NCI-H748 (cell line): Measurements from ENCODE around the gene FAM117A.
"Not testable (repeated sequence)": the region's sequence is repeated elsewhere in the genome, so short reads cannot be mapped to it uniquely, and the experiment has no call there.

Experiments
- DNase-seq: peaks from one replicate; lab custom pipeline; 2025; ENCODE audit not compliant: unreplicated experiment; lab: John Stamatoyannopoulos, UW

Gene FAM117A

DNA sequence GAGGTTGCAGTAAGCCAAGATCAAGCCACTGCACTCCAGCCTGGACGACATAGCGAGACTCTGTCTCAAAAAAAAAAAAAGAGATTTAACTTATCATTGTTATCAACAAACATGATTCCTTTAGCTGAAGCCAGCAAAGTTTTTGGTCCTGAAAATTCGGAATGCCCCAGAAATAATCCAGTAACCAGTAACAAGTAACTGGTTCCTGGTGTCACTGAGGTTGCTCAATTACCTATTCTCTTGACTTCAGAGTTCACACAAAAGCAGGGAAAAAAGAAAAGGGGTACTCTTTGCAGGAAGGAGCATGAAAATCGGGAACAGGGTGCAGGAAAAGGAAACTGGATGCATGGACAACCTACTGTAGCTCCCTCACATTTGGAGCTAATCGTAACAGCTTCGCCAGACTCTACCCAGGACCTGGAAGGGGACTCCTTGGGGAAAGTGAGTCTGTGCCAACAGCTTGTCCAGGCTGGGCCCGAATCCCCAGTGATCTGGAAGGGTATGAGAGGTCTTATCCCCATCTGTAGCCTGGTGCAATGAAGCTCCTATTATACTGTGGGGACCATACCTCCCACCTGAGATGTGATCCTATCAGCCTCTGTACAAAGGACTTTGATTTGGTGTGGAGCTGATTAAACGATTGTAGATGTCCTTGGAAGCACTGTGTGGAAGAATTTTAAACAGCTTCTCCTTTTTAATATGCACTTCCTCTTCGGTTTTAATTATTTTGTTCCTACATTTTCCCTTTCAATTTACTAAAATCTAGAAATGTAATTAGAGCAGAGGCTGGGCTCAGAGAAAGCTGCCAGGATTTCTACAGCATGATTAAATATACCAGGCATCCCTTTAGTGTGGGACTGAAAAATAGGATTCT is 82.6 kb downstream of the FAM117A start:
- DNase-seq = no peak

DNA sequence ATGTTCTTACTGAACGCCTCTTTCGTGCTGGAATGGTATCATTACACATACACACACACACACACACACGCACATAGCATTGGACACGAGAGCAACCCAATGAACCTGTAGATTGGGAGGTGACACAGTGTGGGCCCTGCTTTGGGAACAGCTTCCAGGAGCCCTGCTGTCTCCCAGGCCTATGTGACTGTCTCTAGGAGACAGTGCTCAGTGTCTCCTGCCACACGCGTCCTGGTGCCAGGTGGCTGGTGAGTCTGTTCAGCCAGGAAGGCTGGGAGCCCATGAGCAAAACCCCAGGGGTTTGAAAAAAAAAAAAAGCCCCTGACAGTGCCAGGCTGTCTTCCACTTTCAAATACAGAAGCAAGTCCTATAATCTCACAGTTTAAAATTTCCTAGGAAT is 83.6 kb downstream of the FAM117A start:
- DNase-seq = no peak

DNA sequence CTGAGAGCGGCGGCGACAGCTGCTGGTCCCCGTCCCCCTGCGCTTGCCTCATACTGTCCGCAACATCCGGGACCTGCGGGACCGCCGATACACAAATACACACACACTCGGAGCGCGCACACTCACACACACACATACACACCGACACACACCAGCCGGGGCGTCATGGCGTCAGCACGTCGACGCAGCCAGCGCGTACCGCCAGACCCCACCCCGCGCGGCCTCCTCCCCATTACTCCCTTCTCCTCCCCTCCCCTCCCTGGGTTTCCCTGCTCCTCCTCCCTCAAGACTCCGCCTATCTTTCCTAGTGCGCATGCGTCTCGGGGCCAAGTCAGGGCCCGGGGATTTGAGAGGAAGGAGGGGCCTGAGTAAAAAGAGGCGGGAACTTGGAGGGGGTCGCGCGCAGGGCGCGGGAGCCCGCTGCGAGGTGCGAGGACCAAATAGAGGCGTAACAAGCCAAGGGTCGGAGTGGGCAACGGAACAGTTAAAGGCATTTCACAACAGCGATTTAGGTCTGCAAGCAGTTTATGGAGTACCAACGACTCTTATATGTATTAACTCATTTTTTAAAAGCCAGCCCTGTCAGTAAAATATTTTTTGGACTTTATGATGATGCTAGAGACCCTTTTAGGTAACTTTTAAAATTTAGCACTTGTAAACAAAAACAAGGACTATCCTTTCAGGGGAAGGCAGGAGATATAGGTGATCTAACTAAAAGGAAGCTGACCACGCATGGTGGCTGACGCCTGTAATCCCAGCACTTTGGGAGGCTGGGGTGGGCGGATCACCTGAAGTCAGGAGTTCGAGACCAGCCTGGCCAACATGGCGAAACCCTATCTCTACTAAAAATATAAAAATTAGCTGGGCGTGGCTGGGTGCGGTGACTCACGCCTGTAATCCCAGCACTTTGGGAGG is 85.7 kb downstream of the FAM117A start, which contains the start of gene SPOP:
Gene SPOP (minus strand): TSS at position 165 of the 915 bp plus-strand sequence. CDS start 55,287 bp downstream, outside the sequence.
- peak; percentile 98 for DNase-seq

DNA sequence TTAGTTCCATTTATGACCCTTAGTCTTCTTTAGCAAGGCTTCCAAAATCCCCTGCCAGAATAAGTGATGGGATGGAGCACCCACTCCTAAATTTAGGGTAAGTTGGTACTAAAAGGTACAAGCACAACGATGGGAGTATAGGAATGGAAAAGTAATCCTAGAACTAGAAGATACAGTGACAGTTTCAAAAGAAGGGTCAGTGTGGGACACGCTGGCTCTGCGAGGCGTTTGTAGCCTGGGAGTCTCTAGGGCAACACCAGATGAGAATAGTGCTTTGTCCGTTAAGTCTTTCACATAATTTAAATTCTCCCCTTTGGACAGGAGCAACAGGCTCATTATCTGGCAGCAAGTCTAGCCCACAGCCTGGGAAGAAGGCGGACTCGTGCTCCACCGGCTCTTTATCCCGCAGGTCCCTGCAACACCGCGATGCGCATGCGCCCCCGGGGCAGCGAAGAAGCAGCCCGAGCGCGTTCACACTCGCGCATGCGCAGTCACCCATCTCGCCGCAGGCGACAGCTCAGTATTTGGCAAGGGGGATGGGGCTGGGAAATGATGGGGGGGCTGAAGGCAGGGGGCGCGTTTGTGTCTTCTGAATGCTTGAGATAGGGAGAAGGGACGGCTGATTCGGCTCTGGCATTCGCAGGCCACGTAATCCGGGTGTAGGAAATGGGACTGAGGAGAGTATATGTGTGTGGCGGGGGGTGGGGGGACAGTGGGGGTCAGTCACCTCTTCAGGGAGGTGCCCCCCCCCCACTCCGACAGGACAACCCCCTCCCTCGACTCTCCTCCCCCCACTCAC is 86.6 kb downstream of the FAM117A start:
- DNase-seq = peak; percentile 93

DNA sequence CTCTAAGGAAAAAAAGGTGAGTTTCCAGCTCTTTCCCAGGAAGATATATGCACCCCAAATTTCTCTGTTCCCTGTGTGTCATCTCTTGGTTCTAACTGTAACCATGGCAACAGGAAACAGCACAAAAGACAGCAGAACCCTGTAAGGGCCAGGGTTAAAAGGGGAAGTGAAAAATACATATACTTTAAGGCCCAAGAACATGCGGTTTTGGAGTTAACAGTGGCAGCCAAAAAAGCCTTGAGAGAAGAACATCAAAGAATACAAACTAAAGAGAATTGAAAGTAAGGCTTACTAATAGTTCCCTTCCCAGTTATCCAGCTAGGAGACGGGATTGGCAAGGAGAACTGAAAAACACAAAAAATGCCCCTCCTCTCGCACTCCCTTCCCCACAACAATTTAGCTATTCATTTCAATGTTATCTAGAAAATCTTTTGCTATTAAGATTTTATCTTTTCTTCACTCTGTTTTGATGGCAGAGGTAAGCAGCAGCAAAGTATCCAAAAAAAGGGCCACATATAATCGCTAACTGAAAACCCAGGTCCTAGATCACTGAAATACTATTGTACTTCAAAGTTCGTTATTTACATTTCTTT is 87.6 kb downstream of the FAM117A start:
- DNase-seq = no peak

DNA sequence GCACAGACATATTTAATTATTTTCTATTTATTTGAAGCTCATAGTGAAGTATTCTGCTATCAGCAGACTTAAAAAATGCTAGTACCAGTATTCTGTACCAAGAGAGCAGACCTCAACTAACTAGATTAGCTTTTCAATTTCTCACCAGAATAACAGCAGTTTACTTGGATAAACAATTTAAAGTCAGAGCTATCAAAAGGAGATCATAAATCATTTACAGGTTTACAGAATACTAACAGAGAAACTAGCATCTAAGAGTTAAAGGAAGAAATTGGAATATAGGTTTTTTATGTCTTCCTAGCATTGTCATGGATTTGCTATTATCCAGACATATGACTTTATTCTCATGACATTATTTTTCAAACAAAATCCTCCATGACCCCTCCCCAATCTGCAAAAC is 89.4 kb downstream of the FAM117A start:
- no peak for DNase-seq

DNA sequence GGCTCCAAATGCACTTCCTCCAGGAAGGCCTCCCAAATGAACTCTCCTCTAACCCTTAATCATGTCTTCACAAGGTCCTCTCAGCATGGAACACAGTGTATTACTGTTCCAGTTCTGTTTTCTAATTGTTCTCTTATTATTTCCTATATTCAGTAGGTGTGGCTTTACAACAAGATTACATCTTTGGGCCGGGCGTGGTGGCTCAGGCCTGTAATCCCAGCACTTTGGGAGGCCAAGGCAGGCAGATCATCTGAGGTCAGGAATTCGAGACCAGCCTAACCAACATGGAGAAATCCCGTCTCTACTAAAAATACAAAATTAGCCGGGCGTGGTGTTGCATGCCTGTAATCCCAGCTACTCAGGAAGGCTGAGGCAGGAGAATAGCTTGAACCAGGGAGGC is 90.3 kb downstream of the FAM117A start:
- not testable (repeated sequence) for DNase-seq

DNA sequence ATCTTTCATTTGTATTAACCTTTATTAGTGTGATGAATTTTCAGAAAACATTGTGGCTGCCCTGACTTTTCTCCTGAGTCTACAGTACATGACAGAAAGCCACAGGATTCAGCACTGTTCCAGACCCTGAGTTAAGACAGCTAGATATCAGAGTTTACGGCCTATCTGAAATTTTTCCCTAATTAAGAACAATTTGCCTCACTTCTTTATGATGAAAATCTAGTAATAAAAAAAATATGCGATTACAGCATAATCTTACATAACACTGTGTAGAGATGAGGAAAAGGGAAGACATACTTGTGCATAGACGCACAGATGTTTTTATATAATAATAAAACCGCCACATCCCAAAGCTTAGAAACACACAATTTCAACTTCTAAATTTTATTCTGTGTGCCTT is 93.3 kb downstream of the FAM117A start:
- DNase-seq = no peak

DNA sequence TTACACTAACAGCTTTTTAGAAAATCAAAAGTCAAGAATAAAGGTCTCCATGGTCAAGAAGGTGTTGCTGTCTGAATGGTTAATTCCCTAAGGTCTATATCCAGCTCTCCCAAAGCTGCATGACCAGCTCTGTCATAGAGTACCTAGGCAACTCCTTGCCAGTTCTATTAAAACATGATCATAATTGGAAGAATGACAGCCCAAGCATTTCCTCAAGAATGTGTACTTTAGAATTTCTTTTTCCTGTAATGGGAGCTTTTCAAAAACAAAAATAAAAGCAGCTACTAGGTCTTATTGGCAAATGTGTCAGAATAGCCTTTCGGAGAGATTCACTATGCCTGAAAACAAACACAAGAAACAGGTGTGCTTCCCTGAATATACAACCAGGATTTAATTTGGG is 93.9 kb downstream of the FAM117A start:
- no peak for DNase-seq

DNA sequence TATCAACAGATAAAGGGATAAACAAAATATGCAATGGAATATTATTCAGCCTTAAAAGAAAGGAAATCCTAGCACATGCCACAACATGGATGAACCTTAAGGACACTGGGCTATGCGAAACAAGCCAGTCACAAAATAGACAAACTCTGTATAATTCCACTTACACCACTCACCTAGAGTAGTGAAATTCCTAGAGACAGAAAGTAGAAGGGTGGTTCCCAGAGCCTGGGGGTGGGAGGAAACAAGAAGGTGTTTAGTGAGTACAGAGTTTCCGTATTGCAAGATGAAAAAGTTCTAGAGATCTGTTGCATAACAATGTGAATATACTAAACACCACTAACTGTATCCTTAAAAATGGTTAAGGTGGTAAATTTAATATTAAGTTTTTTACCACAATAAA is 96.1 kb downstream of the FAM117A start:
- DNase-seq = no peak

DNA sequence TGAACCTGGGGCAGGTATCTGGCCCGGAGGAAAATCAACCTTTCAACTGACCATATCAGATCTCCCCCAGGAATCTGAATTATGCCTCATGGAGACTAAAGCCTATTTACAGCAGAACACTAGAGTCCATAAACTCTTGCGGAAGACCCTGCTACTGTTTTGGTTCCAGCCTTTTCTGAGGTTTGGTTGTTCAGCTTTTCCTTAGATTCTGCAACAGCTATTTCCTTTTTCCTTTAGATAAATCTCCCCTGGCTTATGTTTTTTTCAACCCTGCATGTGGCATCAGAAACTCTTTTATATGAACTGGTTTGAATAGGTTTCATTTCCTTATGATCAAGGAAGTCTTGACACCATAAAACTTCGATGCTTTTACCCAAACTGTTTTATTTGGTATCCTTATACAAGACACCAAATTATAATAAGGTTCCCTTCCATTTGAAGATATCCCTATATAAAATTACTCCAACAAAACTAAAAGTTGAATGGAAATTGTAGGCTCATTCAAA is 99.2 kb downstream of the FAM117A start:
- DNase-seq = no peak
